Camera-type eye (tissue), 1 donor: ENCODE results near the gene THBS3. TPM values are rescaled to one million over a fixed set of nuclear protein-coding genes. Genes with fewer than 3 reads are reported as not detected.

Source experiments
- total RNA-seq: library from RNA; depleted of rRNA; stranded (reverse); fragments of >200 nt; gene quantifications from one replicate; pipeline ENCODE4 v1.2.3, GENCODE V29; 2014

THBS3 gene
- total RNA-seq: 50.7 TPM

GRCh38 chr1:155207806-155208540 lies at the start of gene THBS3:
TSS of gene THBS3 (minus strand) at chr1:155207897. CDS start at chr1:155207876, 21 bp downstream.

GRCh38 chr1:155255243-155256007 lies 47.7 kb upstream of the THBS3 start, which contains the start of gene ENTREP3:
TSS of gene ENTREP3 (minus strand) at chr1:155255483. CDS start at chr1:155254877, 606 bp downstream.

GRCh38 chr1:155208541-155209311 lies 1.0 kb upstream of the THBS3 start, which contains the start of gene MTX1:
TSS of gene MTX1 (plus strand) at chr1:155208695. CDS start at chr1:155208805, 110 bp downstream.

GRCh38 chr1:155173478-155174323 lies 34.0 kb downstream of the THBS3 start, which contains the start of gene TRIM46:
TSS of gene TRIM46 (plus strand) at chr1:155173849. CDS start at chr1:155173967, 118 bp downstream.

GRCh38 chr1:155172732-155173477 lies 34.8 kb downstream of the THBS3 start, which contains the start of gene KRTCAP2:
TSS of gene KRTCAP2 (minus strand) at chr1:155173304. CDS start at chr1:155173224, 80 bp downstream.

Other genes starting within 250 kb of the THBS3 start
- 20.3 TPM for gene PYGO2, start 246.1 kb downstream of the THBS3 start, total RNA-seq
- 58.2 TPM for gene SHC1, start 237.2 kb downstream of the THBS3 start, total RNA-seq
- gene CKS1B, start 233.2 kb downstream of the THBS3 start, total RNA-seq: 27.9 TPM
- gene FLAD1, start 224.6 kb downstream of the THBS3 start, total RNA-seq: 21.3 TPM
- gene LENEP, start 214.3 kb downstream of the THBS3 start, total RNA-seq: 6.0 TPM
- 14.0 TPM for gene ZBTB7B, start 205.1 kb downstream of the THBS3 start, total RNA-seq
- 0.49 TPM for gene DCST2, start 174.1 kb downstream of the THBS3 start, total RNA-seq
- gene DCST1, start 174.1 kb downstream of the THBS3 start, total RNA-seq: not detected
- 49.4 TPM for gene ADAM15, start 156.6 kb downstream of the THBS3 start, total RNA-seq
- 2.9 TPM for gene EFNA4, start 144.2 kb downstream of the THBS3 start, total RNA-seq
- gene EFNA3, start 129.1 kb downstream of the THBS3 start, total RNA-seq: 5.8 TPM
- 26.9 TPM for gene EFNA1, start 80.0 kb downstream of the THBS3 start, total RNA-seq
- gene SLC50A1, start 72.0 kb downstream of the THBS3 start, total RNA-seq: 15.6 TPM
- gene DPM3, start 67.4 kb downstream of the THBS3 start, total RNA-seq: 39.4 TPM
- 51.1 TPM for gene KRTCAP2, start 34.6 kb downstream of the THBS3 start, total RNA-seq
- 5.7 TPM for gene TRIM46, start 34.0 kb downstream of the THBS3 start, total RNA-seq
- 18.3 TPM for gene MTX1, start 798 bp upstream of the THBS3 start, total RNA-seq
- gene ENTREP3, start 47.6 kb upstream of the THBS3 start, total RNA-seq: 9.5 TPM
- 33.2 TPM for gene SCAMP3, start 54.5 kb upstream of the THBS3 start, total RNA-seq
- 49.3 TPM for gene CLK2, start 65.6 kb upstream of the THBS3 start, total RNA-seq
- gene HCN3, start 69.6 kb upstream of the THBS3 start, total RNA-seq: 7.4 TPM
- 1.0 TPM for gene PKLR, start 93.5 kb upstream of the THBS3 start, total RNA-seq
- gene FDPS, start 101.0 kb upstream of the THBS3 start, total RNA-seq: 92.3 TPM
- gene RUSC1, start 113.0 kb upstream of the THBS3 start, total RNA-seq: 26.6 TPM